ENCODE data around the gene HOXD1. TPM values are rescaled to one million over a fixed set of nuclear protein-coding genes. Genes with fewer than 3 reads are reported as not detected.
A peak's percentile ranks its signal among the peaks of the same experiment; 100 is the strongest.

The HOXD1 gene
- total RNA-seq, 1 donor = not detected

- no peaks in the 10 kb centered on the region for H4K20me1 ChIP-seq (ENCODE audit: insufficient read depth, low read length)
- DNase-seq (ENCODE audit: insufficient read length, low spot score, missing footprints) = no peak
- TF ChIP-seq, protein P1, sequence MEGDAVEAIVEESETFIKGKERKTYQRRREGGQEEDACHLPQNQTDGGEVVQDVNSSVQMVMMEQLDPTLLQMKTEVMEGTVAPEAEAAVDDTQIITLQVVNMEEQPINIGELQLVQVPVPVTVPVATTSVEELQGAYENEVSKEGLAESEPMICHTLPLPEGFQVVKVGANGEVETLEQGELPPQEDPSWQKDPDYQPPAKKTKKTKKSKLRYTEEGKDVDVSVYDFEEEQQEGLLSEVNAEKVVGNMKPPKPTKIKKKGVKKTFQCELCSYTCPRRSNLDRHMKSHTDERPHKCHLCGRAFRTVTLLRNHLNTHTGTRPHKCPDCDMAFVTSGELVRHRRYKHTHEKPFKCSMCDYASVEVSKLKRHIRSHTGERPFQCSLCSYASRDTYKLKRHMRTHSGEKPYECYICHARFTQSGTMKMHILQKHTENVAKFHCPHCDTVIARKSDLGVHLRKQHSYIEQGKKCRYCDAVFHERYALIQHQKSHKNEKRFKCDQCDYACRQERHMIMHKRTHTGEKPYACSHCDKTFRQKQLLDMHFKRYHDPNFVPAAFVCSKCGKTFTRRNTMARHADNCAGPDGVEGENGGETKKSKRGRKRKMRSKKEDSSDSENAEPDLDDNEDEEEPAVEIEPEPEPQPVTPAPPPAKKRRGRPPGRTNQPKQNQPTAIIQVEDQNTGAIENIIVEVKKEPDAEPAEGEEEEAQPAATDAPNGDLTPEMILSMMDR (IDR thresholded peaks at IDR 0.05; ENCODE audit: extremely low read depth, low read depth, low read length) = no peak
- H3K27me3 ChIP-seq (ENCODE audit: insufficient read depth, low read length) = peaks cover 77% of the 10 kb centered on the region
- H3K9me3 ChIP-seq (ENCODE audit: low read depth, low read length) = no peaks in the 10 kb centered on the region
- H2AFZ ChIP-seq (ENCODE audit: low read length) = no peak overlapping the region
- no peak overlapping the region for H3K27ac ChIP-seq (ENCODE audit: low read depth, low read length)
- no peaks in the 10 kb centered on the region for H3K79me2 ChIP-seq (ENCODE audit: insufficient read depth, low read length)
- peak overlapping the region; percentile 61 for H3K4me3 ChIP-seq (ENCODE audit: insufficient read depth, low read length)
- peak overlapping the region; percentile 82 for H3K4me2 ChIP-seq (ENCODE audit: insufficient read depth, low read length)
- H3K4me1 ChIP-seq (ENCODE audit: insufficient read depth, low read length) = peaks cover 9% of the 10 kb centered on the region
- no peaks in the 10 kb centered on the region for H3K36me3 ChIP-seq (ENCODE audit: insufficient read depth, low read length)
Observed at GRCh38 chr2:176177580-176178037, 10.9 kb upstream of the HOXD1 start.

GRCh38 chr2:176178038-176178756 lies 10.3 kb upstream of the HOXD1 start:
- no peaks in the 10 kb centered on the region for H4K20me1 ChIP-seq (ENCODE audit: insufficient read depth, low read length)
- peaks cover 9% of the 10 kb centered on the region for H3K4me1 ChIP-seq (ENCODE audit: insufficient read depth, low read length)
- H2AFZ ChIP-seq (ENCODE audit: low read length) = peak overlapping the region; percentile 69
- H3K4me3 ChIP-seq (ENCODE audit: insufficient read depth, low read length) = peak overlapping the region; percentile 61
- H3K79me2 ChIP-seq (ENCODE audit: insufficient read depth, low read length) = no peaks in the 10 kb centered on the region
- peak; percentile 91 for DNase-seq (ENCODE audit: insufficient read length, low spot score, missing footprints)
- peaks cover 74% of the 10 kb centered on the region for H3K27me3 ChIP-seq (ENCODE audit: insufficient read depth, low read length)
- peak overlapping the region; percentile 82 for H3K4me2 ChIP-seq (ENCODE audit: insufficient read depth, low read length)
- TF ChIP-seq, protein P1 (IDR thresholded peaks at IDR 0.05; ENCODE audit: extremely low read depth, low read depth, low read length) = no peak
- H3K27ac ChIP-seq (ENCODE audit: low read depth, low read length) = no peak overlapping the region
- no peaks in the 10 kb centered on the region for H3K9me3 ChIP-seq (ENCODE audit: low read depth, low read length)
- no peaks in the 10 kb centered on the region for H3K36me3 ChIP-seq (ENCODE audit: insufficient read depth, low read length)

DNA sequence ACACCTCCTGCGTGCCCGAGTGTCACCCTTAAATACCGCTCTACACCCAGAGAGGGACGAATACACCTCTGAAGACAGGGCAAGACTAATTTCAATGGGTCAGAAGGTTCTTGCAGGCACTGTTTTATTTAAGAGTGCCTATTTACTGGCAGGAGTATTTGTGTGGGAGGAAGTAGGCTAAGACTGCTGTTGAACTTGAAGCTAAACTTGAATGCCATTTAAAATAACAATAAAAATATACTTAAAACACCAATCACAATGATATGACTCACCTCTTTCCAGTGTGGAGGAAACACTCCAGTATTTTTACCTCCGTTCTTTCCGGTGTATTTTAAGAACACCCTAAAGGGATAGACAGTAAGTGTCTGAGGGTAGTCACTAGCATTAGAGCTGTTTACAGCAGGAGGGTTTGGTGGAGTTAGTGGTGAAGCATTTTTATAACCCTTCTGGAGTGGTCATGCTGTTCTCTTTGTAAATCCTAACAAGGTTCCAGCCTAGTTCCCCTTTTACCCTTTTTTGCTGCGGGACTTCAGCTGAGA lies 9.6 kb upstream of the HOXD1 start:
- DNase-seq (ENCODE audit: insufficient read length, low spot score, missing footprints) = peak; percentile 93
- peak overlapping the region; percentile 69 for H2AFZ ChIP-seq (ENCODE audit: low read length)
- no peaks in the 10 kb centered on the region for H3K36me3 ChIP-seq (ENCODE audit: insufficient read depth, low read length)
- TF ChIP-seq, protein P1 (IDR thresholded peaks at IDR 0.05; ENCODE audit: extremely low read depth, low read depth, low read length) = no peak
- peaks cover 67% of the 10 kb centered on the region for H3K27me3 ChIP-seq (ENCODE audit: insufficient read depth, low read length)
- no peaks in the 10 kb centered on the region for H3K9me3 ChIP-seq (ENCODE audit: low read depth, low read length)
- no peak overlapping the region for H3K27ac ChIP-seq (ENCODE audit: low read depth, low read length)
- peaks cover 9% of the 10 kb centered on the region for H3K4me1 ChIP-seq (ENCODE audit: insufficient read depth, low read length)
- H3K4me3 ChIP-seq (ENCODE audit: insufficient read depth, low read length) = peak overlapping the region; percentile 61
- no peaks in the 10 kb centered on the region for H4K20me1 ChIP-seq (ENCODE audit: insufficient read depth, low read length)
- no peaks in the 10 kb centered on the region for H3K79me2 ChIP-seq (ENCODE audit: insufficient read depth, low read length)
- peak overlapping the region; percentile 82 for H3K4me2 ChIP-seq (ENCODE audit: insufficient read depth, low read length)

GRCh38 chr2:176181551-176181950 lies 6.9 kb upstream of the HOXD1 start:
- Histone ChIP-seq H3K79me2 (ENCODE audit: insufficient read depth, low read length) (no peaks in the 10 kb centered on the region), H3K4me1 (ENCODE audit: insufficient read depth, low read length) (peaks cover 4% of the 10 kb centered on the region), H3K9me3 (ENCODE audit: low read depth, low read length) (no peaks in the 10 kb centered on the region), H4K20me1 (ENCODE audit: insufficient read depth, low read length) (no peaks in the 10 kb centered on the region), H3K36me3 (ENCODE audit: insufficient read depth, low read length) (no peaks in the 10 kb centered on the region), H3K4me3 (ENCODE audit: insufficient read depth, low read length) (no peak overlapping the region), H3K27me3 (ENCODE audit: insufficient read depth, low read length) (peaks cover 51% of the 10 kb centered on the region), H2AFZ (ENCODE audit: low read length) (no peak overlapping the region), H3K27ac (ENCODE audit: low read depth, low read length) (no peak overlapping the region), H3K4me2 (ENCODE audit: insufficient read depth, low read length) (no peak overlapping the region)
- no peak for DNase-seq (ENCODE audit: insufficient read length, low spot score, missing footprints)
- TF ChIP-seq, protein P1 (IDR thresholded peaks at IDR 0.05; ENCODE audit: extremely low read depth, low read depth, low read length) = no peak
